GM18907 (cell line): ENCODE measurements around the gene REXO1.
"Not testable (repeated sequence)": the region's sequence is repeated elsewhere in the genome, so short reads cannot be mapped to it uniquely, and the experiment has no call there.

Experiments
- ATAC-seq: cut with Tn5 transposase; IDR thresholded peaks from one replicate; pipeline ENCODE4 v1.9.1; 2021; ENCODE audit warnings: mild to moderate bottlenecking, moderate library complexity; ENCODE audit not compliant: unreplicated experiment

REXO1 gene

DNA sequence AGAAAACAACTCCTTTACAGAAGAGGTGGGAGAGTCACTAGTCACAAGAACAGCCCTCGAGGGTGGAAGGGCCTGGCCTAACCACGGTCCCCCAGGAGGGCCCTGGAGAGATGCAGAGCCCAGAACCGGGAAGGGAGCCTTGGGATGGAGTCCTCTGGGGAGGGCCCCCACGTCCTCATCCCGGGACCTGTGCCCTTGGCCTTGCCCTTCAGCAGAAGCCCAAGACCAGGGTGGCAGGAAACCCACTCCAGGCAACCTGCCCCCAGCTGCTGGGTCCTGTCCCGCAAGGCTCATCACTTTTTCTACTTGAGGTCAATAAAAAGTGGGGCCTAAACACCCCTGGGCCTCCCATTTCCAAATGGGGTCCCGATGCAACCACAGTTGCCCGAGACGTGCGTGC lies 33.9 kb downstream of the REXO1 start:
- no peak for ATAC-seq

DNA sequence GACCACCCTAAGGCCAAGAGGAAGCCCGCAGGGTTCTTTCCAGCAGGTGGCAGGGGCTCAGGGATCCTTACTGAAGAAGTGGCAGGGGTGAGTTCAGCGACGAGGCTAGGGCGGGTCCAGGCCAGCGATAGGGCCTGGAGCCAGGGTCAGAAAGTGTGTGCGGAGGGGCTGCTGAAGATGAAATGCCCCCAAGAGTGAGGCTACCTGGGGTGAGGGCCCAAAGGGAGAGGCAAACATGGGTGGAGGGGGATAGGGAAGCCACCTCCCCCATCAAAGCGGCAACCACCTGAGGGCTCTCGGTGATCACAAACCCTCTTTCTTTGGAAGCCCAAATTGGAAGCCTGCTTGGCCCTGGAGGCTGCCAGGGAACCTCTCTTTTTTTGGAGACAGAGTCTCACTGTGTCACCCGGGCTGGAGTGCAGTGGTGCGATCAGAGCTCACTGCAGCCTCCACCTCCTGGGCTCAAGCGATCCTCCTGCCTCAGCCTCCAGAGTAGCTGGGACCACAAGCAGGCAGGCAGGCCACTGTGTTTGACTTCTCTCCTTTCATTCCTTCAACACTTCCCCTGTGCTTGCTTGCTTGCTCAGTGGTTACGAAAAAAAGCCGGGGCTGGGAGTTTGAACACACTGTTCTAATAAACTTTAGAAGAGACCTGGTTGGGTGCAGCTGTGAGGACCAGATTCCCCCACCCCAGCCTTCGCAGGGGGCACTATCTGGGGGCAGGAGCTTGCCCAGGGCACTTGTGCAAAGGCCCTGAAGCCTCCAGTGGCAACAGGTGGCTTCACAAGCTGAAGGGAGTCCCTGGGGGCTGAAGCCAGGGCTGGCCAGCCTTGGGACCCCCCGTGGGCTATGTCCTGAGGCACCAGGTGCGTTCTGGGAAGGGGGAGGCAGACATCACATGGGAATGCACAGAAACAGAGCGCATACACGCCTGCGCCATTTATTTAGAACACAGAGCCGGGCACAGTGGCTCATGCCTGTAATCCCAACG lies 34.8 kb downstream of the REXO1 start:
- ATAC-seq, result no peak

DNA sequence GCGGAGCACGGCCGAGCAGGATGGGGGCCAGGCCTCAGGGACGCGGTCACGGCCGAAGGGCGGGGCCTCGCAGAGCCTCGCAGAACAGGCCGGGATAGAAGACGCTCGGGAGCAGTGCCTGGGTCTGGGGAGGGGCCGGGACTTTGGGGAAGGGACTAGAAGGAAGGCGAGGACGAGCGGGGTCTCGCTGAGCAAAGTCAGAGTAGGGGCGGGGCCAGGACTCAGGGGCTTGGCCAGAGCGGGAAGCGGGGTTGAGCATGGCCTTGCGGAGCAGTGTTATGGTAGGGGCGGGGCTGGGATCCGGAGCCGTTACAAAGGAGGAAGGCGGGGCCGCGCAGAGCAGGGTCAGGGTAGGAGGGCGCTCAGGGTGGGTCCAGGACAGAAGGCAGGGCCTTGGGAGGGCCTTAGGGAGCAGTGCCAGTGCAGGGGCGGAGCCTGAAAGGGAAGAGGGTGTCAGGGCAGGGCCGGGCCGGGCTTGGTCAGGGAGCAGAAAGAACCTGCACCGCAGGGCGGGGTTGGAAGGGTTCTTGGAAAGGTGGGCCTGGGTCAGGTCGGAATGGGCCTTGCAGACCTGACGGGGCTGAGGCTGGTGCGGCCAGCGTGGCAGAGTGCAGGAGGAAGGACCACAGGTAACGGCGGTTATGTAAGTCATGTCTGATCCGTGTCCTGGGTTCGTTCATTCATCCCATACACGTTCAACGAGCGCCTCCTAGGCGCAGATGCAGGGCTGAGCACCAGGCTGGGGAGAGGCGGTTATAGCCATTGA lies 35.7 kb downstream of the REXO1 start:
- peak; percentile 70 for ATAC-seq

DNA sequence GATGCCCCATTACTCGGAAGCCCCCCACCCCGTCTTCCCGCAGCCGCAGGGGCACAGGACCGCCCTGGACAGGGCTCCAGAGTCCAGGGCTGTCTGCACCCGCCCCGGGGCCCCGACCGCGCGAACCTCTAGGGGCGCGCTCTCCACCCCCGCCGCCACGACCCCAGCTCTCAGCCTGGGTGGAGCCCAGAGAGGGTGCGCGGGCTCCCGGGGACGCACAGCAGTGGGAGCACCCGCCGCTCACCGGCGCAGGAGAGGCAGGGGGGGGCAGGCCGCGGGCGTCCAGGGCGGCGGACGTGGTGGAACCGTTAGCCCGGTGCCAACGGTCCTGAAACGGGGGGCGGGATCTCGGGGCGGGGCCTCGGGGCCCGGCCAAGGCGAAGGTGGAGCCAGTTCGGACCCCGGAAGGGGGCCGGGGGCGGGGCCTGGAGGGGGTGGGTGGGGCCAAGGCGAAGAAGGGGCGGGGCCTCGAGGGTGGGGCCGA lies 36.3 kb downstream of the REXO1 start, which contains the start of gene ATP8B3:
Gene ATP8B3, minus strand, starts transcription at position 335 of the 484 bp plus-strand sequence. CDS start 540 bp downstream, outside the sequence.
- ATAC-seq, result no peak

DNA sequence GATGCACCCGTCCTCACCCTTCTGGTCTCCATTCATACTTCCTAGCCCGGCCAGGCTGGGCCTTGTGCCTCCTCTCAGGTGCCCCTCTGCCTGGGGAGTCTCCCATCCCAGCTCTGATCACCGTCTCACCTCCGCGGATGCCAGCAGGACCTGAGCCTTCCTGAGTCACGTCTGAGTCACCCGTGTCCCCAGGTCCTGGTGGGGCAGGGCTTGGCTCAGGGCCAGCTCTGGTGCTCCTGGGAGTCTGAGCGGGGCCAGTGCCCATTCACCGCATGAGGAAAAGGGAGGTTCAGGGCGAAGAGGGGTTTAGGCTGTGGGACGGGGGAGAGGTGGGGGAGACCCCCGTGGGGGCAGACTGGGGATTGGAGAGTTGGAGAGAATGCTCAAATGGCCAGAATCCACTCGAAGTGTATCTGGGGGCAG lies 36.8 kb downstream of the REXO1 start:
- ATAC-seq, result no peak

DNA sequence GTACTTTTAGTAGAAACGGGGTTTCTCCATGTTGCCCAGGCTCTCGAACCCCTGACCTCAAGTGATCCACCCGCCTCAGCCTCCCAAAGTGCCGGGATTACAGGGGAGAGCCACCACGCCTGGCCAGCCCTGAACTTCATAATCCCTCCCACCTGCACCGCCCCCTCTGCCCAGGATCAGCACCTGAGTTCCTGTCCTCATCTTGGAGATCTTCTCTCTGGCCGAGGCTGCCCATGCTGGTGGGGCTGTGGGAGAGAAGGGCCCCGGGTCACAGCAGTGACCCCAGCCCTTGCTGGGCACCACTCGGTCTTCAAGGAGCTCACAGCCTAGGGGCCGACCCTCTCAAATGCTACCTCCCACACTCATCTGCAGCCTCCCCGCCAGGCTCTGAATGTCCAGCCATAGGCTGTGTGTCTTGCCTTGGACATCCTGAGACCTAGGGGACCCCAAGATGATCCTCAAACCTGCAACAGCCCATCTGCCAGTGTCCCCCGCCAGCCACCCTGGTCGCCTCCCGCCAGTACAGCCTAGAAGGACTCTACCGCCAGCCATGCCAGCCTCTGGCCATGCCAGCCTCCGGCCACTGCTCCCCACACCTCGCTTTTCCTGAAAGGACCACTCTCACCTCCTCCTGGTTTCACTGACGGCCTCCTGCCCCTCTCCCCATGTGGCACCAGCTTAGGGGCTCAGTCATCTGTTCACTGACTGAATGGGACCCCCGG lies 37.7 kb downstream of the REXO1 start:
- no peak for ATAC-seq

DNA sequence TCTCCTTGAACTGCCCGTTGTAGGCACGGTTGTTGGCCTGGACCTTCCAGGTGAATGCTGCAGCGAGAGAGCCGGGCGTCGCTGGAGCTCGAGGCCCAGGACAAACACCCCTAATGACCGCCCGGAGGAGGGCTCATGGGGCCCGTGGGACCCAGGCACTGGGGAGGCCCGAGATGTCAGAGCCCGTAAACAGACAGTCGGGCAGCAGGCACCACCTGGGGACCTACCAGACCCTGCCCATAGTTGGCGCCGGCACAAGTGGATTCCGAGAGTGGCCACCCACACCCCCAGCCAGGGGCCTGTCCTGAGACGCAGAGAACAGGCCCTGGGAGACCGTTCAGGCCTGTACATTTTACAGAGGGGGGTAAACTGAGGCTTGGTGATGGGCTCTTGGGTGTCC lies 38.6 kb downstream of the REXO1 start:
- ATAC-seq, result no peak

DNA sequence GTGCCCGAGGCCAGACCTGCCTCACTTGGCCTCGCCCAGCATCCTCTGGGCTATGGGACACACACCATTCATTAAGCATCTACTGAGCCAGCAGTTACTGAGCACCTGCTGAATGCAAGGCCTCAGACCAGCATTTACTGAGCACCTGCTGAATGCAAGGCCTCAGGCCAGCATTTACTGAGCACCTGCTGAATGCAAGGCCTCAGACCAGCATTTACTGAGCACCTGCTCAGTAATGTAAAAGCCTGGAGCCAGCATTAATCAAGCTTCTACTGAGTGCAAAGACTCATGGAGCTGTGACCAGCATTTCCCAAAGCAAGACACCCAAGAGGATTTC lies 39.9 kb downstream of the REXO1 start:
- no peak for ATAC-seq

DNA sequence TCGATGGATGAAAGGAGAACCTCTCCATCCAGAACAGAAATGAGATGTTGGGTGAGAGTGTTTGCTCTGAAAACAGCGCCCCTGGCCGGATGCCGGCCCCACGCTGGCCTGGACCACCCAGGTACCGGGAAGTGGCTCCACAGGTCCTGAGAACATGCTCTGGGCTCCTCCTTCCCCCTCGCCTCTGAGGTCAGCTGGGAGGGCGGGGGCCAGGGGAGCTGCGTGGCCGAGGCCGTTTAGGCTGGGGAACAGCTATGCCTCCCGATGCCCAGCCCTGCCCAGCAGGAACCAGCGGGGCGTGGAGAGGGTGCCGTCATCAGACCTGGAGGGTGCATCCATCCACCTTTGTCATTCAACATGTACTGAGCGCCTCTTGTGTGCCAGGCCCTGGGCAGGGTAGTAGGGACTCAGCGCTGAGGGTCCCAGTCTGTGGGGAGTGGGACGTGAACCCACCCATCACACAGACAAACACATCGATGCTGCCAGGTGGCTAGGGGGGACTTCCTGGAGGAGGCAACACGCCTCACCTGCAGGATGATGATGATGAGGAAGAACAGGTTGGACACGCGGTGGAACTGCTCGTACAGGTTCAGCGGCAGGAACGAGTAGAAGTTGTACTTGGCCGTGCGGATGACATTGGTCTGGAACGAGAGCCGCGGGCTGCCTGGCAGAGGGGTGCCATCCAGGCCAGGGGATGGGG lies 40.4 kb downstream of the REXO1 start:
- no peak for ATAC-seq

DNA sequence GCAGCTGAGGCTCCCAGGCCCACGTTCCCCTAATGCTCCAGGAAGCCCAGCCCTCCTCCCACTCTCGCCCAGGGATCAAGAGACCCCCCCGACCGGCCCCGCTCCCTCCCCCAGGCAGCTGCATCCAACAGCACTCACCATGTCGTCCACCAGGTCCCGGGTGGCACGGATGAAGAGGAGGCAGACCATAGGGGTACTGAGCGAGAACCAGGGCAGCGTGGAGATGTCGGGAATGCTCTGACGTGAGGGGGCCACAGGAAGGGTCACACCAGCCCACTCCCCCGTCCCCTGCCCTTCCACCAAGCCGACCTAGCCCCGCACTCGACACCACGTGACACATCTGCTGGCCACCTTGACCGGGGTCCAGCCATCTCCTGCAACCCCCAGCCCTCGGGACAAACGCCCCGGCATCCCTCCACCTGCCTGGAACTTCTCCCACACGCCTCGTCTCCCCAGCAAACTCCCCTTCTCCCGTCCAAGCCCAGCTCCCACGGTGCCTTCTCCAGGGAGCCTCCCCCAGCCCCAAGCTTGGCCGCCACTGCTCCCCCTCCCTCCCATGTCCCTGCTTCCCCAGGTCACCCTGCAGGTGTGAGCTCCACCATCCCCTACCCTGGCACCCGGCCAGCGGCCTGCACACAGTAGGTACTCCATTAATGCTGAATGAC lies 41.1 kb downstream of the REXO1 start:
- no peak for ATAC-seq

DNA sequence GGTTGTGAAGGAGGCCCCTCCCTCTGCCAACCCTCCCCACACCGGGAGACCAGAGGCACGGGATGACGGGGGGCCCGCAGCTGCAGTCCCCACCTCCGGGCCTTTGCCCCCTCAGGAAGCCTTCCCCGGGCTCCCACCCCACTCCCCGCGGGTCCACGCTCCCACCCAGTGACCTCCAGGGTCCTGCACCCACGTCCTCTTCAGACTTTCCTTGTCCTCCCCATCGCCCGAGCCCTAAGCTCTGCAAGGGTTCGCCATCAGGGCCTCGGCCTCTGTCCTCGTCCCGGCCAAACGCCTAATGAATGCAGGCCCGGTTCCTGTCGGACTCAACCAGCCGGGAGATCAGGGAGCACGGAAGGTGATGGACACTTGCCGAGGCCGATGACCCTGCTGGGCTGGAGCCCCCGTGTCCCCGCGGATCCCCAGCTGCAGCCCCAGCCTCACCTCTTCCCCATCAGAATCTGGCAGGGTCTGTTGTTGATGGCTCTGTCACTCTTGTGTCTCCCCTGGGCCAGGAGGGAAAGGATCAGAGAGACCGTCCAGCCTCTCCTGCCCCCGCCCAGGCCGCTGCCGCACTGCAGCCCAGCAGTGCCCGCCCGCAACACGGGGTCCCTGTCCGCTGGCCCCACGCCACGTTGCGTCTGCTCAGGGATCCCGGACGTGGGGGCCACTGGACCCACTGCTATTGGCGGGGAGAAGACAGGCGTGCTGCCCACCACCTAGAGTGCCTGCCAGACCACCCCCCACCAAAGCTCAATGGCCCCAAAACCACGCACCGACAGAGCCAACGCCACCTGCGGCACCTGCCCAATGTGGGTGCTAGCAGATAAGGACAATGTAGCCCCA lies 41.9 kb downstream of the REXO1 start:
- ATAC-seq, result no peak

DNA sequence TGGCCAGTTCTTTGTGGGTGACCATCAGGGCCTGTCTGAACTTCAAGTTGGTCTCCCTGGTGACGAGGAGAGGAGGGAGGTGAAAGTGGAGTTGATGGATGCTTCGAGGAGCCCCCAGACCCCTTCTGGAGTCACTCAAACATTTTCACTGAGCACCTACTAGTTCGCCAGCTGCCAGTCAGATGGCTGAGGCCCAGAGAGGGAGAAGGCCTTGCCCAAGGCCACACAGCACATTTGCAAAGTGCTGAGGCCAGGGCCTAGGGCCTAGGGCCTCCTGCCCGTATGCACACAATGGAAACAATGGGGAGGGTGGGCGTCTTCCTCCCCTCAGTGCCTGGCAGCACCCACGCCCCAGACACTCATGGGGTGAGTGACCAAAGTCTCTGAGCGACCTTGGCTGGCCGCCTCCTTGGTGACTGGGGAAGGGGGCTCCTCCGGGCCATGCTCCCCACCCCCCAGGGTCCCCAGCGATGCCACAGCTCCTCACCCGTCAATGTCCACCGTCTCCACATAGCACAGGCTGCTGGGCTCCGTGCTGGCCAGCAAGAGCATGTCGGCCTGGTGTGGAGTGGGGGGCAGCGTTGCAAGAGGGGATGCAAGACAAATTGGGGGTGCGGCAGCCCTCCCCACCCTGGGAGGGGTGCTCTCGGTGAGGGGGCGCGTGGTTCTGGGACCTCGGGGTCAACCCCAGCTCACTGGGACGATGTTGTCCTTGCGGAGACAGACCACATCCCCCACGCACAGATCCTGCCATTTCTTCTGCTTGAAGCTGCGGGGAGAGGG lies 42.7 kb downstream of the REXO1 start:
- ATAC-seq, result no peak

DNA sequence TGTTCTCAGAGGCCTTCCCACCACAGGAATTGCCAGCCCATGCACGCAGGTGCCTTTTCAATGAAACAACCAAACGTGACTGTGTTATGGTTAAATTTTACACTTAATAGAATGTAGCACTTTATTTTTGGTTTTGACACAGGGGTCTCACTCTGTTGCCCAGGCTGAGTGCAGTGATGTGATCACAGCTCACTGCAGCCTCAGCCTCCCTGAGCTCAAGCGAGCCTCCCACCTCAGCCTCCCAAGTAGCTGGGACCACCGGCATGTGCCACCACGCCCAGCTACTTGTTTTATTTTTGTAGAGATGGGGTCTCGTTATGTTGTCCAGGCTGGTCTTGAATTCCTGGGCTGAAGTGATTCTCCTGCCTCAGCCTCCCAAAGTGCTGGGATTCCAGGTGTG lies 43.4 kb downstream of the REXO1 start:
- ATAC-seq, result no peak

DNA sequence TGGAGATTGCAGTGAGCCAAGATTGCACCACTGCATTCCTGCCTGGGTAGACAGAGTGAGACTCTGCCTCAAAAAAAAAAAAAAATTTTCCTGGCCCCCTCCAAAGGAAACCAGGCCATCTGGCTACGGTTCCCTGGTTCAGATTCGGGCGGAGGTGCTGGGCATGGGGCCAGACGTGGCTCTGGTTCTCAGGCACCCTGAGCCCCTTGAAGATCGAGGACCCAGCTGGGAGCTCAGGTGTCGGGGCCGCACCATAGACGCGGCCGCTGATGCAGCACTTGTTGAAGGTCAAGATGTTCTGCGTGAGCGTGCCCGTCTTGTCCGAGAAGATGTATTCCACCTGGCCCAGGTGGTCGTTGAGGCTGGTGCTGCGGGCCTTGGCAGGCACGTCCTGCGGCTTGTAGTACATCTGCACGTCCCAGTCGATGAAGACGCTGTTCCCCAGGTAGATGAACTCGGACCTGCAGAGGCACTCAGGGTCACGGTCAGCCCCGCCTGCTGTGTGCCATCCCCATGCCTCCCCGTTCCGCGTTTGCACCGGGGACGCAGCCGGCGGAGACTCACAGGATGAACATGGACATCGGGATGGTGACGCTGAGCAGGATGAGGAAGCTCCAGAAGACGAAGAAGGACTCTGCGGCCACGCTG lies 48.5 kb downstream of the REXO1 start:
- no peak for ATAC-seq

DNA sequence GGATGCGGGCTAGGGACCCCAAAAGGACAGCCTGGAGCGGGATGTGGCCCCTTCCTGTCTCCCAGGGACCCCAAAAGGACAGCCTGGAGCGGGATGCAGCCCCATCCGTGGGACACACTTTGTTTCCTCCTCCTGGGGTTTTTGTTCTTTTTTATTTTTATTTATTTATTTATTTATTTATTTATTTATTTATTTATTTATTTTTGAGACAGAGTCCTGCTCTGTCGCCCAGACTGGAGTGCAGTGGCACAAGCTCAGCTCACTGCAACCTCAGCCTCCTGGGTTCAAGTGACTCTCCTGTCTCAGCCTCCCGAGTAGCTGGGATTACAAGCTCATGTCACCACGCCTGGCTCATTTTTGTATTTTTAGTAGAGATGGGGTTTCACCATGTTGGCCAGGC lies 51.0 kb downstream of the REXO1 start:
- not testable (repeated sequence) for ATAC-seq

DNA sequence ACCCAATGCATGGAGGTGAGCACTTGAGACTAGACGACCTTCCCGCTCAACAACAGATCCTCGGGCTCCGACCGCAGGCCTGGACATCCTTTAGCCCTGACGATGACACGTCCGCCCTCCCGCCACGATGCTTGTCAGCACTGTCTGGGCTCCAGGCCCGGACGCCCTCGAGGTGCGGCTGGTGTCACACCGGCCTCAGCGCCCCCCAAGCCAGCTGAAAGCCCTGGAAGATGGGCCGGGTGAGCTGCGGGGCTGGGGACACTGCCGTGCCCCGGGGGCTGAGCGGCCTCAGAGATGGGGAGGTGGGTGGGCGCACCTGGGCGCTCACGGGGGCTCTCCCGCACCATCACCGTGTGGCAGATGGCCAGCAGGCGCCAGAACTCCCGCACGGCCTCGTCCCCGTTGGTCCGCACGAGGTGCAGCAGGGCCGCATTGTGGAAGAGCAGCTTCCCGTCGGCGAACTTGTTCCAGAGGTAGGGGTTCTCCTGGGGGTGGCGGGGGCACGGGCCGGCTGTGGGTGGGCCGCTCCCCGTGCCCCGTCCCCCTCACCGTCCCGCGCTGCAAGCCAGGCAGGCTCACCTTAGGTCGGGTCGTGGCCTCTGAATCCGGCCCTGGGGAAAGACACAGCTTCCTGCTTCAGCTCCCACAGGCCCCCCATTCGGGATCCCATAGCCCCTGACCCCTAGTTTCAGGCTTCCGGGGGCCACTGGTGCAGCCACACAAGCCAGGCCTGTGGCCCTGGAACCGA lies 51.7 kb downstream of the REXO1 start:
- ATAC-seq, result no peak
